ENCODE measurements around the gene PKM. TPM values are rescaled to one million over a fixed set of nuclear protein-coding genes. Genes with fewer than 3 reads are reported as not detected.
"Not testable (repeated sequence)": the region's sequence is repeated elsewhere in the genome, so short reads cannot be mapped to it uniquely, and the experiment has no call there.

Gene PKM
- total RNA-seq, 1 donor from 2014 or later, result 1,255 TPM

- intact Hi-C loops (cut with micrococcal nuclease), result no loop called here
Measured at GRCh38 chr15:72180761-72181324, 50.1 kb downstream of the PKM start.

- intact Hi-C loops (cut with micrococcal nuclease), result no loop called here
Measured at GRCh38 chr15:72179950-72180581, 50.9 kb downstream of the PKM start.

GRCh38 chr15:72178976-72179585, 51.9 kb downstream of the PKM start:
- intact Hi-C loops (cut with micrococcal nuclease), result no loop called here

GRCh38 chr15:72176743-72177142, 54.2 kb downstream of the PKM start:
- intact Hi-C loops (cut with micrococcal nuclease), result no loop called here

- intact Hi-C loops (cut with micrococcal nuclease), result no loop called here
Measured at GRCh38 chr15:72176159-72176558, 54.8 kb downstream of the PKM start.

- intact Hi-C loops (cut with micrococcal nuclease), result no loop called here
Measured at GRCh38 chr15:72175186-72176044, 55.6 kb downstream of the PKM start.

- intact Hi-C loops (cut with micrococcal nuclease), result no loop called here
Measured at GRCh38 chr15:72174551-72175165, 56.3 kb downstream of the PKM start.

GRCh38 chr15:72173864-72174550, 57.0 kb downstream of the PKM start:
- intact Hi-C loops (cut with micrococcal nuclease), result no loop called here

GRCh38 chr15:72173401-72173800, 57.6 kb downstream of the PKM start:
- intact Hi-C loops (cut with micrococcal nuclease), result no loop called here

- intact Hi-C loops (cut with micrococcal nuclease), result no loop called here
Measured at GRCh38 chr15:72172796-72173195, 58.2 kb downstream of the PKM start.

- intact Hi-C loops (cut with micrococcal nuclease), result not testable (repeated sequence)
Measured at GRCh38 chr15:72171978-72172377, 59.0 kb downstream of the PKM start.

GRCh38 chr15:72170691-72171090, 60.3 kb downstream of the PKM start:
- intact Hi-C loops (cut with micrococcal nuclease), result no loop called here

GRCh38 chr15:72169921-72170611, 60.9 kb downstream of the PKM start:
- intact Hi-C loops (cut with micrococcal nuclease), result no loop called here

GRCh38 chr15:72169236-72169920, 61.6 kb downstream of the PKM start:
- intact Hi-C loops (cut with micrococcal nuclease), result no loop called here

- intact Hi-C loops (cut with micrococcal nuclease), result no loop called here
Measured at GRCh38 chr15:72168808-72169190, 62.2 kb downstream of the PKM start.

- intact Hi-C loops (cut with micrococcal nuclease), result no loop called here
Measured at GRCh38 chr15:72168131-72168807, 62.7 kb downstream of the PKM start.

- intact Hi-C loops (cut with micrococcal nuclease), result no loop called here
Measured at GRCh38 chr15:72167445-72167844, 63.5 kb downstream of the PKM start.

- intact Hi-C loops (cut with micrococcal nuclease), result no loop called here
Measured at GRCh38 chr15:72166716-72167417, 64.1 kb downstream of the PKM start.

GRCh38 chr15:72163719-72164118, 67.3 kb downstream of the PKM start:
- intact Hi-C loops (cut with micrococcal nuclease), result no loop called here

All from T-helper 2 cell treated with Interferon-gamma antibody and Interleukin-4, amounts not matched to agents 100 ng/mL and 5 ng/mL, for 36 hours (primary cell).